Measurements from ENCODE around the gene GOLGA8M. TPM values are rescaled to one million over a fixed set of nuclear protein-coding genes. Genes with fewer than 3 reads are reported as not detected.

GOLGA8M gene
- total and polyA plus RNA-seq, 2 of the 8 experiments (the other 6 are each of a cell fraction or from before 2014, with no cell fraction given), result not detected

DNA sequence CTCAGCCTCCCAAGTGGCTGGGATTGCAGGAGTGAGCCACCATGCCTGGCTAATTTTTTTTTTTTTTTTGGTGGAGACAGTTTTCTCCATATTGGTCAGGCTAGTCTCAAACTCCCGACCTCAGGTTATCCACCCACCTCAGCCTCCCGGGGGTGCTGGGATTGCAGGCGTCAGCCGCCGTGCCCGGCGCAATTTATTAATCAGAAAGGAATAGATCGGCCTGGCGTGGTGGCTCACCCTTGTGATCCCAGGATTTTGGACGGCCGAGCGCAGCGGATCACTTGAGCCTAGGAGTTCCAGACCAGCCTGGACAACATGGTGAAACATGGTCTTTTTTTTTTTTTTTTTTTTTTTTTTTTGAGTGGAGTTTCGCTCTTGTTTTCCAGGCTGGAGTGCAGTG is 13.3 kb upstream of the GOLGA8M start (continued):
- TF ChIP-seq SP2 (IDR thresholded peaks at IDR 0.05; ENCODE audit: low read length) (no peak), NRF1 (IDR thresholded peaks at IDR 0.05; ENCODE audit: low read depth, low read length) (no peak), CHD2 (IDR thresholded peaks at IDR 0.05; ENCODE audit: low read length) (no peak), POLR2AphosphoS5 (IDR thresholded peaks at IDR 0.05; ENCODE audit: low read depth, low read length) (no peak)
- TF ChIP-seq, protein P1, sequence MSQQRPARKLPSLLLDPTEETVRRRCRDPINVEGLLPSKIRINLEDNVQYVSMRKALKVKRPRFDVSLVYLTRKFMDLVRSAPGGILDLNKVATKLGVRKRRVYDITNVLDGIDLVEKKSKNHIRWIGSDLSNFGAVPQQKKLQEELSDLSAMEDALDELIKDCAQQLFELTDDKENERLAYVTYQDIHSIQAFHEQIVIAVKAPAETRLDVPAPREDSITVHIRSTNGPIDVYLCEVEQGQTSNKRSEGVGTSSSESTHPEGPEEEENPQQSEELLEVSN (IDR thresholded peaks at IDR 0.05), result no peak
- TF ChIP-seq, protein P2, sequence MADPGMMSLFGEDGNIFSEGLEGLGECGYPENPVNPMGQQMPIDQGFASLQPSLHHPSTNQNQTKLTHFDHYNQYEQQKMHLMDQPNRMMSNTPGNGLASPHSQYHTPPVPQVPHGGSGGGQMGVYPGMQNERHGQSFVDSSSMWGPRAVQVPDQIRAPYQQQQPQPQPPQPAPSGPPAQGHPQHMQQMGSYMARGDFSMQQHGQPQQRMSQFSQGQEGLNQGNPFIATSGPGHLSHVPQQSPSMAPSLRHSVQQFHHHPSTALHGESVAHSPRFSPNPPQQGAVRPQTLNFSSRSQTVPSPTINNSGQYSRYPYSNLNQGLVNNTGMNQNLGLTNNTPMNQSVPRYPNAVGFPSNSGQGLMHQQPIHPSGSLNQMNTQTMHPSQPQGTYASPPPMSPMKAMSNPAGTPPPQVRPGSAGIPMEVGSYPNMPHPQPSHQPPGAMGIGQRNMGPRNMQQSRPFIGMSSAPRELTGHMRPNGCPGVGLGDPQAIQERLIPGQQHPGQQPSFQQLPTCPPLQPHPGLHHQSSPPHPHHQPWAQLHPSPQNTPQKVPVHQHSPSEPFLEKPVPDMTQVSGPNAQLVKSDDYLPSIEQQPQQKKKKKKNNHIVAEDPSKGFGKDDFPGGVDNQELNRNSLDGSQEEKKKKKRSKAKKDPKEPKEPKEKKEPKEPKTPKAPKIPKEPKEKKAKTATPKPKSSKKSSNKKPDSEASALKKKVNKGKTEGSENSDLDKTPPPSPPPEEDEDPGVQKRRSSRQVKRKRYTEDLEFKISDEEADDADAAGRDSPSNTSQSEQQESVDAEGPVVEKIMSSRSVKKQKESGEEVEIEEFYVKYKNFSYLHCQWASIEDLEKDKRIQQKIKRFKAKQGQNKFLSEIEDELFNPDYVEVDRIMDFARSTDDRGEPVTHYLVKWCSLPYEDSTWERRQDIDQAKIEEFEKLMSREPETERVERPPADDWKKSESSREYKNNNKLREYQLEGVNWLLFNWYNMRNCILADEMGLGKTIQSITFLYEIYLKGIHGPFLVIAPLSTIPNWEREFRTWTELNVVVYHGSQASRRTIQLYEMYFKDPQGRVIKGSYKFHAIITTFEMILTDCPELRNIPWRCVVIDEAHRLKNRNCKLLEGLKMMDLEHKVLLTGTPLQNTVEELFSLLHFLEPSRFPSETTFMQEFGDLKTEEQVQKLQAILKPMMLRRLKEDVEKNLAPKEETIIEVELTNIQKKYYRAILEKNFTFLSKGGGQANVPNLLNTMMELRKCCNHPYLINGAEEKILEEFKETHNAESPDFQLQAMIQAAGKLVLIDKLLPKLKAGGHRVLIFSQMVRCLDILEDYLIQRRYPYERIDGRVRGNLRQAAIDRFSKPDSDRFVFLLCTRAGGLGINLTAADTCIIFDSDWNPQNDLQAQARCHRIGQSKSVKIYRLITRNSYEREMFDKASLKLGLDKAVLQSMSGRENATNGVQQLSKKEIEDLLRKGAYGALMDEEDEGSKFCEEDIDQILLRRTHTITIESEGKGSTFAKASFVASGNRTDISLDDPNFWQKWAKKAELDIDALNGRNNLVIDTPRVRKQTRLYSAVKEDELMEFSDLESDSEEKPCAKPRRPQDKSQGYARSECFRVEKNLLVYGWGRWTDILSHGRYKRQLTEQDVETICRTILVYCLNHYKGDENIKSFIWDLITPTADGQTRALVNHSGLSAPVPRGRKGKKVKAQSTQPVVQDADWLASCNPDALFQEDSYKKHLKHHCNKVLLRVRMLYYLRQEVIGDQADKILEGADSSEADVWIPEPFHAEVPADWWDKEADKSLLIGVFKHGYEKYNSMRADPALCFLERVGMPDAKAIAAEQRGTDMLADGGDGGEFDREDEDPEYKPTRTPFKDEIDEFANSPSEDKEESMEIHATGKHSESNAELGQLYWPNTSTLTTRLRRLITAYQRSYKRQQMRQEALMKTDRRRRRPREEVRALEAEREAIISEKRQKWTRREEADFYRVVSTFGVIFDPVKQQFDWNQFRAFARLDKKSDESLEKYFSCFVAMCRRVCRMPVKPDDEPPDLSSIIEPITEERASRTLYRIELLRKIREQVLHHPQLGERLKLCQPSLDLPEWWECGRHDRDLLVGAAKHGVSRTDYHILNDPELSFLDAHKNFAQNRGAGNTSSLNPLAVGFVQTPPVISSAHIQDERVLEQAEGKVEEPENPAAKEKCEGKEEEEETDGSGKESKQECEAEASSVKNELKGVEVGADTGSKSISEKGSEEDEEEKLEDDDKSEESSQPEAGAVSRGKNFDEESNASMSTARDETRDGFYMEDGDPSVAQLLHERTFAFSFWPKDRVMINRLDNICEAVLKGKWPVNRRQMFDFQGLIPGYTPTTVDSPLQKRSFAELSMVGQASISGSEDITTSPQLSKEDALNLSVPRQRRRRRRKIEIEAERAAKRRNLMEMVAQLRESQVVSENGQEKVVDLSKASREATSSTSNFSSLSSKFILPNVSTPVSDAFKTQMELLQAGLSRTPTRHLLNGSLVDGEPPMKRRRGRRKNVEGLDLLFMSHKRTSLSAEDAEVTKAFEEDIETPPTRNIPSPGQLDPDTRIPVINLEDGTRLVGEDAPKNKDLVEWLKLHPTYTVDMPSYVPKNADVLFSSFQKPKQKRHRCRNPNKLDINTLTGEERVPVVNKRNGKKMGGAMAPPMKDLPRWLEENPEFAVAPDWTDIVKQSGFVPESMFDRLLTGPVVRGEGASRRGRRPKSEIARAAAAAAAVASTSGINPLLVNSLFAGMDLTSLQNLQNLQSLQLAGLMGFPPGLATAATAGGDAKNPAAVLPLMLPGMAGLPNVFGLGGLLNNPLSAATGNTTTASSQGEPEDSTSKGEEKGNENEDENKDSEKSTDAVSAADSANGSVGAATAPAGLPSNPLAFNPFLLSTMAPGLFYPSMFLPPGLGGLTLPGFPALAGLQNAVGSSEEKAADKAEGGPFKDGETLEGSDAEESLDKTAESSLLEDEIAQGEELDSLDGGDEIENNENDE (IDR thresholded peaks at IDR 0.05; ENCODE audit: insufficient replicate concordance, low read length), result no peak

All from H1 (cell line).